A673 (cell line): ENCODE data around the gene LRRC8B. TPM values are rescaled to one million over a fixed set of nuclear protein-coding genes. Genes with fewer than 3 reads are reported as not detected.

Source experiments
- Bru-seq: library from RNA; stranded (reverse); fragments of 400-500 nt; gene quantifications from one replicate; lab custom pipeline; 2021; lab: Mats Ljungman, UMichigan
- BruChase-seq, 2 experiments: library from RNA; stranded (reverse); fragments of 400-500 nt; gene quantifications; one replicate each; lab custom pipeline; 2021; lab: Mats Ljungman, UMichigan
- BruUV-seq: library from RNA; stranded (reverse); fragments of 400-500 nt; replicated peaks from 2 replicates; lab custom pipeline; 2021; lab: Mats Ljungman, UMichigan
- CTCF ChIA-PET: fragments of 300-600 bp; sonication (Branson Sonifier 250); formaldehyde crosslinking; loops from one replicate; lab custom pipeline; 2022; ENCODE audit warnings: antibody characterized with exemption; lab: Charles Lee
- POLR2A ChIA-PET: fragments of 300-600 bp; sonication (Branson Sonifier 250); formaldehyde crosslinking; loops from one replicate; lab custom pipeline; 2022; ENCODE audit warnings: antibody characterized with exemption; ENCODE audit not compliant: low non-redundant PET; lab: Charles Lee
- DNase-seq: peaks from one replicate; pipeline ENCODE4 v3.0.0-alpha.2; 2015; ENCODE audit warnings: low spot score
- H3K27ac ChIP-seq: fragments of 200-600 bp; sonication (generic); 2 replicates; pipeline ENCODE4 v1.5.1; 2016; ENCODE audit warnings: mixed run types, low read depth, mild to moderate bottlenecking, mixed read lengths, antibody characterized with exemption, low read length; ENCODE audit not compliant: poor library complexity, severe bottlenecking
- H3K27me3 ChIP-seq: fragments of 200-600 bp; sonication (generic); replicated peaks from 2 replicates; pipeline ENCODE4 v1.6.1; 2017; ENCODE audit warnings: mixed run types, low read depth, mild to moderate bottlenecking, mixed read lengths, antibody characterized with exemption, low read length; ENCODE audit not compliant: insufficient read depth, poor library complexity
- H3K36me3 ChIP-seq: fragments of 200-600 bp; sonication (generic); 2 replicates; pipeline ENCODE4 v1.6.1; 2016; ENCODE audit warnings: mixed run types, mild to moderate bottlenecking, mixed read lengths, antibody characterized with exemption, low read length; ENCODE audit not compliant: insufficient read depth, poor library complexity, severe bottlenecking
- H3K4me1 ChIP-seq: fragments of 200-600 bp; sonication (generic); 2 replicates; pipeline ENCODE4 v1.6.1; 2017; ENCODE audit warnings: mixed run types, mild to moderate bottlenecking, mixed read lengths, antibody characterized with exemption, low read length; ENCODE audit not compliant: insufficient read depth, poor library complexity, severe bottlenecking
- H3K4me3 ChIP-seq: fragments of 200-600 bp; sonication (generic); 2 replicates; pipeline ENCODE4 v1.5.1; 2016; ENCODE audit warnings: low read depth, mixed run types, mild to moderate bottlenecking, mixed read lengths, low read length; ENCODE audit not compliant: poor library complexity, severe bottlenecking
- H3K9me3 ChIP-seq: fragments of 200-600 bp; sonication (generic); 2 replicates; pipeline ENCODE4 v1.6.1; 2016; ENCODE audit warnings: mixed run types, low read depth, mild to moderate bottlenecking, mixed read lengths, antibody characterized with exemption, low read length; ENCODE audit not compliant: poor library complexity, severe bottlenecking
- EZH2 ChIP-seq: fragments of 200-600 bp; sonication (generic); IDR thresholded peaks from 2 replicates; pipeline ENCODE4 v1.6.1; 2017; ENCODE audit warnings: borderline replicate concordance, low read depth, mild to moderate bottlenecking, mixed read lengths, antibody characterized with exemption, low read length; ENCODE audit not compliant: poor library complexity, severe bottlenecking
- intact Hi-C: fragments of 100-400 bp; cut with micrococcal nuclease; formaldehyde crosslinking; loops from one replicate; pipeline ENCODE4 v1.10.0; 2022; ENCODE audit not compliant: unreplicated experiment
- long read RNA-seq: library from polyadenylated mRNA; stranded (forward); transcript quantifications from one replicate; pipeline ENCODE4 v2.0.0, GENCODE V29; 2022
- total RNA-seq: library from RNA; stranded (reverse); gene quantifications from 2 replicates; pipeline ENCODE4 v1.2.3, GENCODE V29; 2021
- TF ChIP-seq, protein P1 (sequence below): fragments of 300-800, 200-600 bp; sonication (generic); conservative IDR thresholded peaks from 2 replicates; pipeline ENCODE4 v1.5.1; 2017; ENCODE audit warnings: low read depth, mild to moderate bottlenecking, antibody characterized with exemption, low read length, moderate library complexity, mixed read lengths

LRRC8B gene
- total RNA-seq (18.9 and 20.0 TPM in 2 replicates), Bru-seq, nascent RNA (percentile 80 among the genes with signal in this experiment), BruChase-seq, experiment 1, labeled RNA remaining after a 2-hour chase (percentile 81 among the genes with signal in this experiment), BruChase-seq, experiment 2, labeled RNA remaining after a 6-hour chase (percentile 71 among the genes with signal in this experiment)
- long read RNA-seq, full-length matches to known transcripts: 12 of 21 reads
- long read RNA-seq, partial matches to known transcripts: 2 of 21 reads
- long read RNA-seq, other reads (novel, unspliced or antisense): 7 of 21 reads

DNA sequence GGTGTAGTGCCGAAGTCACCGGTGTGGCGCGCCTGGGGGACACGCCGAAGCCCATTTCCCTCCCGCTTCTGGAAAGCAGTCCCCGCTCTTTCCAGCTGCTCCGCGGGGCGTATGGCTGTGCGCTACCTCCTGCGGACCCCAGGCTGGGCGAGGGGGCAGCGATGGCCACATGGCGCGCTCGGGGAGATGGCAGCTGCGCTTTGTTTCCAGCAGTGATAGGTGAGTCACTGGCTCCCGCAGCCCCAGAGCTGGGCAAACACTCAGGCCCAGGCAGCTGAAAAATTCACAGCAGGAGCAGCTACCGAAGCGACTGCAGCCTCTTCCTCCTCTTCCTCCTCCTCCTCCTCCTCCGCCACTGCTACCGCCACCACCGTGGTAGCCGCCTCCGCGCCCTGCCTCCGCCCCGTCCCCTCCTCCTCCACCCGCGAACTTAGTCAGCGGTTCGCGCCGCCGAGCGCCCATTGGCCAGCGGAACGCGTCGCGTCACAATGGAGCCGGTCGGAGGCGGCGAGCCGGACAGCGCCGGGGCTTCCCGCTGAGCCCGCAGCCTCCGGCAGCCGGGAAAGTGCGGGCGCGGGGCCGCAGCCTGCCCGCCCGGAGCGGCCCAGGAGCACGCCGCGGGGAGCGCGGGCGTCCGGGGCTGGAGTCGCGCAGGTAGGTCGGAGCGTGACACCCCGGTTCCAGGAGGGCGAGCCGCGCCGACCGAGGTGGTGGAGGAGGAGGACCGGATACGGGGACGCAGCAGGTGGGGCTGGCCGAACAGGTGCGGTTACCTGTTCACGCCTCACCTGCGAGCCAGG, at the start of gene LRRC8B:
LRRC8B (plus strand) TSS at position 461 of the 800 bp plus-strand sequence. CDS start 57,822 bp downstream, outside the sequence.
- Histone ChIP-seq H3K4me1 (peaks cover 35% of the 10 kb centered on the region), H3K27ac (peak within 1 kb of the TSS; percentile 84), H3K36me3 (no peaks in the 10 kb centered on the region), H3K4me3 (peak within 1 kb of the TSS; percentile 91), H3K9me3 (no peaks in the 10 kb centered on the region), H3K27me3 (no peaks in the 10 kb centered on the region)
- peak; percentile 92 for DNase-seq
- no TSS peak for BruUV-seq
- intact Hi-C loops: loop anchor here (5.0 to 10.0 kb wide), 2 partner anchors 238 to 470 kb away; partner anchors contain the start of gene ZNF326
- ChIA-PET CTCF (no interaction called here), POLR2A (no interaction called here)
- TF ChIP-seq, protein P1, sequence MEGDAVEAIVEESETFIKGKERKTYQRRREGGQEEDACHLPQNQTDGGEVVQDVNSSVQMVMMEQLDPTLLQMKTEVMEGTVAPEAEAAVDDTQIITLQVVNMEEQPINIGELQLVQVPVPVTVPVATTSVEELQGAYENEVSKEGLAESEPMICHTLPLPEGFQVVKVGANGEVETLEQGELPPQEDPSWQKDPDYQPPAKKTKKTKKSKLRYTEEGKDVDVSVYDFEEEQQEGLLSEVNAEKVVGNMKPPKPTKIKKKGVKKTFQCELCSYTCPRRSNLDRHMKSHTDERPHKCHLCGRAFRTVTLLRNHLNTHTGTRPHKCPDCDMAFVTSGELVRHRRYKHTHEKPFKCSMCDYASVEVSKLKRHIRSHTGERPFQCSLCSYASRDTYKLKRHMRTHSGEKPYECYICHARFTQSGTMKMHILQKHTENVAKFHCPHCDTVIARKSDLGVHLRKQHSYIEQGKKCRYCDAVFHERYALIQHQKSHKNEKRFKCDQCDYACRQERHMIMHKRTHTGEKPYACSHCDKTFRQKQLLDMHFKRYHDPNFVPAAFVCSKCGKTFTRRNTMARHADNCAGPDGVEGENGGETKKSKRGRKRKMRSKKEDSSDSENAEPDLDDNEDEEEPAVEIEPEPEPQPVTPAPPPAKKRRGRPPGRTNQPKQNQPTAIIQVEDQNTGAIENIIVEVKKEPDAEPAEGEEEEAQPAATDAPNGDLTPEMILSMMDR: no peak
- TF ChIP-seq EZH2: no peak

DNA sequence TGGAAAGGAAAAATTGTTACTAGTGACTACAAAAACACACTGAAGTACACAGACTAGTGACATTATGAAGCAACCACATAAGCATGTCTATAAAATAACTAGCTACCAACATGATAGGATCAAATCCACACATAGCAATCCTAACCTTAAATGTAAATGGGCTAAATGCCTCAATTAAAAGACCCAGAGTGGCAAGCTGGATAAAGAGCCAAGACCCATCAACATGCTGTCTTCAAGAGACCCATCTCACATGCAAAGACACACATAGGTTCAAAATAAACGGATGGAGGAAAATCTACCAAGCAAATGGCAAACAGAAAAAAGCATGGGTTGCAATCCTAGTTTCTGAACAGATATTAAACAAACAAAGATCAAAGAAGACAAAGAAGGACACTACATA, 49.4 kb upstream of the LRRC8B start:
- no peak overlapping the region for H3K27ac ChIP-seq
- no TSS peak for BruUV-seq
- no peaks in the 10 kb centered on the region for H3K36me3 ChIP-seq
- POLR2A ChIA-PET: no interaction called here
- intact Hi-C loops: no loop called here
- H3K27me3 ChIP-seq: no peaks in the 10 kb centered on the region
- no peak for DNase-seq
- CTCF ChIA-PET: no interaction called here
- H3K4me3 ChIP-seq: no peak overlapping the region
- TF ChIP-seq, protein P1: no peak
- no peak for TF ChIP-seq EZH2
- no peaks in the 10 kb centered on the region for H3K9me3 ChIP-seq
- H3K4me1 ChIP-seq: no peaks in the 10 kb centered on the region

DNA sequence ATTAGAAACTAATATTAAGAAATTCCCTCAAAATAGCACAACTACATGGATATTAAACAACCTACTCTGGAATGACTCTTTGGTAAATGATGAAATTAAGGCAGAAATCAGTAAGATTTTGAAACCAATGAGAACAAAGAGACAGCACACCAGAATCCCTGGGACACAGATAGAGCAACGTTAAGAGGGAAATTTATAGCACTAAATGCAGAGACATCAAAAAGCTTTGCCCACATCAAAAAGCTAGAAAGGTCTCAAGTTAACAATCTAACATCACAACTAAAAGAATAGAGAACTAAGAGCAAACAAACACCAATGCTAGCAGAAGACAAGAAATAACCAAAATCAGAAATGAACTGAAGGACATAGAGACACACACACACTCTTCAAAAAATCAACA, 48.6 kb upstream of the LRRC8B start:
- H3K36me3 ChIP-seq: no peaks in the 10 kb centered on the region
- H3K9me3 ChIP-seq: no peaks in the 10 kb centered on the region
- intact Hi-C loops: no loop called here
- no TSS peak for BruUV-seq
- H3K4me3 ChIP-seq: no peak overlapping the region
- H3K4me1 ChIP-seq: no peaks in the 10 kb centered on the region
- H3K27ac ChIP-seq: no peak overlapping the region
- no peak for DNase-seq
- CTCF ChIA-PET: no interaction called here
- no peaks in the 10 kb centered on the region for H3K27me3 ChIP-seq
- POLR2A ChIA-PET: no interaction called here
- no peak for TF ChIP-seq EZH2
